GM12878 (cell line): ENCODE measurements around the gene CDK2. TPM values are rescaled to one million over a fixed set of nuclear protein-coding genes. Genes with fewer than 3 reads are reported as not detected.
A peak's percentile ranks its signal among the peaks of the same experiment; 100 is the strongest.

ENCODE experiments used
- ATAC-seq: fragments of 200-7000 bp; cut with Tn5 transposase; 3 replicates; pipeline ENCODE4 v1.9.1; 2020; ENCODE audit warnings: mild to moderate bottlenecking, moderate library complexity
- BruUV-seq: library from RNA; stranded (reverse); fragments of 400-500 nt; replicated peaks from 2 replicates; lab custom pipeline; 2021; lab: Mats Ljungman, UMichigan
- CTCF ChIA-PET: fragments of 300-600 bp; sonication (Branson Sonifier 250); formaldehyde crosslinking; extraction: SDS; loops from one replicate; lab custom pipeline; 2021; ENCODE audit warnings: inconsistent platforms; lab: Yijun Ruan, JAX
- POLR2A ChIA-PET: fragments of 350-600 bp; formaldehyde crosslinking; extraction: SDS; loops from one replicate; lab custom pipeline; 2021; ENCODE audit warnings: inconsistent platforms; lab: Charles Lee
- RAD21 ChIA-PET: fragments of 300-600 bp; sonication (Branson Sonifier 250); formaldehyde crosslinking; loops from one replicate; lab custom pipeline; 2023; ENCODE audit warnings: antibody characterized with exemption; ENCODE audit not compliant: unreplicated experiment; lab: Charles Lee
- SMC1A ChIA-PET: fragments of 300-600 bp; sonication (Branson Sonifier 250); formaldehyde crosslinking; loops from one replicate; lab custom pipeline; 2023; ENCODE audit not compliant: unreplicated experiment, uncharacterized antibody; lab: Charles Lee
- DNase-seq: peaks from one replicate; pipeline ENCODE4 v3.0.0-alpha.2; 2011; ENCODE audit warnings: low read depth, low spot score
- FAIRE-seq: peaks from 3 replicates; lab custom pipeline; 2011; peaks lifted over from hg19 to GRCh38; lab: Jason Lieb, UNC
- H2AFZ ChIP-seq: 2 replicates; pipeline ENCODE4 v1.6.0; 2011; ENCODE audit warnings: low read depth, low read length, control low read depth; ENCODE audit not compliant: control insufficient read depth
- H3K27ac ChIP-seq: 2 replicates; pipeline ENCODE4 v1.5.1; 2011; ENCODE audit warnings: control low read depth; ENCODE audit not compliant: control insufficient read depth, insufficient read depth
- H3K27me3 ChIP-seq, 2 experiments: replicated peaks in 1 of 2; 2 replicates each; pipeline versions ENCODE4 v1.6.0 to v1.6.1; 2011; ENCODE audit warnings: low read length in 1 of 2; ENCODE audit not compliant: control insufficient read depth in 2 of 2, insufficient read depth in 2 of 2
- H3K36me3 ChIP-seq, 2 experiments: 2 replicates each; pipeline ENCODE4 v1.5.1; 2011; ENCODE audit warnings: low read length in 1 of 2; ENCODE audit not compliant: control insufficient read depth in 2 of 2, insufficient read depth in 2 of 2
- H3K4me1 ChIP-seq: 2 replicates; pipeline ENCODE4 v1.6.1; 2011; ENCODE audit warnings: mild to moderate bottlenecking, low read length, moderate library complexity, mixed read lengths; ENCODE audit not compliant: control insufficient read depth, insufficient read depth
- H3K4me2 ChIP-seq: 2 replicates; pipeline ENCODE4 v1.6.0; 2011; ENCODE audit warnings: control low read depth; ENCODE audit not compliant: control insufficient read depth, insufficient read depth
- H3K4me3 ChIP-seq: fragments of 200-600 bp; sonication (generic); 2 replicates; pipeline ENCODE4 v1.5.1; 2016
- H3K79me2 ChIP-seq: 2 replicates; pipeline ENCODE4 v1.6.0; 2011; ENCODE audit warnings: low read length; ENCODE audit not compliant: control insufficient read depth, insufficient read depth
- H3K9ac ChIP-seq: 2 replicates; pipeline ENCODE4 v1.8.0; 2011; ENCODE audit warnings: low read length, control low read depth, mixed read lengths; ENCODE audit not compliant: control insufficient read depth, insufficient read depth
- H3K9me3 ChIP-seq: replicated peaks from 3 replicates; pipeline ENCODE4 v1.5.1; 2011; ENCODE audit warnings: mild to moderate bottlenecking, low read length; ENCODE audit not compliant: control insufficient read depth, insufficient read depth
- H4K20me1 ChIP-seq: 2 replicates; pipeline ENCODE4 v1.6.0; 2011; ENCODE audit not compliant: control insufficient read depth, insufficient read depth
- ATF7 ChIP-seq: fragments of 450-650 bp; IDR thresholded peaks from 2 replicates; pipeline ENCODE4 v1.6.1; 2016; ENCODE audit warnings: low read depth, mild to moderate bottlenecking
- CBFB ChIP-seq: IDR thresholded peaks from 2 replicates; pipeline ENCODE4 v1.6.1; 2016; ENCODE audit warnings: antibody characterized with exemption, low read depth
- CHD2 ChIP-seq: IDR thresholded peaks from 2 replicates; pipeline ENCODE4 v1.6.1; 2011; ENCODE audit warnings: low read depth, low read length, improper control_type of control experiment, borderline replicate concordance
- CREB1 ChIP-seq: IDR thresholded peaks from 2 replicates; pipeline ENCODE4 v1.6.1; 2012; ENCODE audit warnings: low read depth, mild to moderate bottlenecking, inconsistent platforms
- CREM ChIP-seq: IDR thresholded peaks from 2 replicates; pipeline ENCODE4 v1.6.1; 2014; ENCODE audit warnings: antibody characterized with exemption, low read depth
- GABPA ChIP-seq: IDR thresholded peaks from 2 replicates; pipeline ENCODE4 v1.6.1; 2014; ENCODE audit warnings: antibody characterized with exemption, low read depth, mild to moderate bottlenecking, inconsistent platforms
- GATAD2B ChIP-seq: fragments of 450-650 bp; conservative IDR thresholded peaks from 2 replicates; pipeline ENCODE4 v1.6.1; 2017; ENCODE audit warnings: low read depth, mild to moderate bottlenecking, moderate library complexity
- HDGF ChIP-seq: fragments of 450-650 bp; IDR thresholded peaks from 2 replicates; pipeline ENCODE4 v1.6.1; 2016; ENCODE audit warnings: antibody characterized with exemption
- IKZF1 ChIP-seq: fragments of 450-650 bp; conservative IDR thresholded peaks from 2 replicates; pipeline ENCODE4 v1.6.1; 2017; ENCODE audit warnings: antibody characterized with exemption, mild to moderate bottlenecking
- MEF2B ChIP-seq: fragments of 450-650 bp; IDR thresholded peaks from 2 replicates; pipeline ENCODE4 v1.6.1; 2018; ENCODE audit warnings: mild to moderate bottlenecking, moderate library complexity; ENCODE audit not compliant: partially characterized antibody, poor library complexity, severe bottlenecking
- MTA2 ChIP-seq: fragments of 450-650 bp; IDR thresholded peaks from 2 replicates; pipeline ENCODE4 v1.6.1; 2016; ENCODE audit warnings: low read depth, mild to moderate bottlenecking, moderate library complexity
- MXI1 ChIP-seq: fragments of 150-350 bp; IDR thresholded peaks from 2 replicates; pipeline ENCODE4 v1.6.1; 2011; ENCODE audit warnings: low read depth, mild to moderate bottlenecking, inconsistent platforms, low read length, improper control_type of control experiment
- NBN ChIP-seq: fragments of 450-650 bp; IDR thresholded peaks from 2 replicates; pipeline ENCODE4 v1.6.1; 2016
- NFYB ChIP-seq: IDR thresholded peaks from 2 replicates; pipeline ENCODE4 v1.6.1; 2011; ENCODE audit warnings: low read depth, mild to moderate bottlenecking, low read length, improper control_type of control experiment, moderate library complexity; ENCODE audit not compliant: insufficient read depth
- POU2F2 ChIP-seq: IDR thresholded peaks from 3 replicates; pipeline ENCODE4 v1.6.1; 2011; ENCODE audit warnings: low read depth, mild to moderate bottlenecking, low read length, borderline replicate concordance
- RB1 ChIP-seq: fragments of 450-650 bp; formaldehyde crosslinking; IDR thresholded peaks from 2 replicates; pipeline ENCODE4 v1.6.1; 2017; ENCODE audit warnings: mild to moderate bottlenecking, borderline replicate concordance
- RELA ChIP-seq: fragments of 450-650 bp; IDR thresholded peaks from 2 replicates; pipeline ENCODE4 v1.8.0; 2014; ENCODE audit warnings: borderline replicate concordance; ENCODE audit not compliant: partially characterized antibody
- SIN3A ChIP-seq: IDR thresholded peaks from 2 replicates; pipeline ENCODE4 v1.6.1; 2012; ENCODE audit warnings: low read depth, low read length, improper control_type of control experiment
- SMAD1 ChIP-seq: fragments of 450-650 bp; IDR thresholded peaks from 2 replicates; pipeline ENCODE4 v1.6.1; 2018; ENCODE audit warnings: mild to moderate bottlenecking, low read depth; ENCODE audit not compliant: partially characterized antibody
- TBL1XR1 ChIP-seq: IDR thresholded peaks from 2 replicates; pipeline ENCODE4 v1.6.1; 2012; ENCODE audit warnings: low read depth, low read length, improper control_type of control experiment
- TCF12 ChIP-seq: IDR thresholded peaks from 2 replicates; pipeline ENCODE4 v1.6.1; 2011; ENCODE audit warnings: low read depth, mild to moderate bottlenecking, low read length
- YBX1 ChIP-seq: fragments of 450-650 bp; IDR thresholded peaks from 2 replicates; pipeline ENCODE4 v1.6.1; 2016; ENCODE audit warnings: antibody characterized with exemption
- ZBED1 ChIP-seq: IDR thresholded peaks from 2 replicates; pipeline ENCODE4 v1.6.1; 2016; ENCODE audit warnings: borderline replicate concordance
- WGBS: methylation state at CpG from one replicate; pipeline ENCODE4 v1.1.6; 2016; ENCODE audit warnings: low lambda C conversion rate; ENCODE audit not compliant: insufficient replicate concordance, insufficient coverage; ENCODE audit errors: missing lambda C conversion rate; 5-methylcytosine and 5-hydroxymethylcytosine counted together
- in situ Hi-C: fragments of 300-500 bp; cut with MboI; formaldehyde crosslinking; loops from 9 replicates; pipeline ENCODE4 v1.14.3; 2018; ENCODE audit warnings: mixed read lengths
- intact Hi-C: fragments of 100-400 bp; cut with micrococcal nuclease; formaldehyde crosslinking; loops from one replicate; pipeline ENCODE4 v1.14.2; 2022; ENCODE audit not compliant: unreplicated experiment
- polyA plus RNA-seq, 11 experiments: library from polyadenylated mRNA; depleted of rRNA in 4 of 11; unstranded in 6 of 11; stranded (reverse) in 5 of 11; fragments of >200 nt; fragmentation: Nextera tagmentation in 4 of 11; fragmentation: Illumina TruSeq in 1 of 11; extraction: Ambion mirVana in 4 of 11; extraction: Trizol in 1 of 11; gene quantifications; 1 replicate in 1 of 11; 2 replicates in 10 of 11; pipeline versions ENCODE4 v1.2.1 to v1.2.3, GENCODE V29; 2011 to 2016; ENCODE audit warnings: inconsistent platforms in 2 of 11, missing spikeins in 2 of 11, low read depth in 1 of 11
- total RNA-seq, 4 experiments: library from RNA; depleted of rRNA in 3 of 4; stranded (reverse); fragments of >200 nt in 3 of 4; fragmentation: Illumina TruSeq in 1 of 4; extraction: Trizol in 1 of 4; gene quantifications; 2 replicates each; pipeline versions ENCODE4 v1.2.1 to v1.2.3, GENCODE V29; 2013 to 2021
- TF ChIP-seq, protein P1 (sequence below): fragments of 450-650 bp; formaldehyde crosslinking; IDR thresholded peaks from 2 replicates; pipeline ENCODE4 v1.4.0; 2022; ENCODE audit warnings: mild to moderate bottlenecking, moderate library complexity

The CDK2 gene
- total and polyA plus RNA-seq, 10 of the 15 experiments (the other 5 are each of a cell fraction or from before 2014, with no cell fraction given), result 13.1 to 138 (median 82.2) TPM

DNA sequence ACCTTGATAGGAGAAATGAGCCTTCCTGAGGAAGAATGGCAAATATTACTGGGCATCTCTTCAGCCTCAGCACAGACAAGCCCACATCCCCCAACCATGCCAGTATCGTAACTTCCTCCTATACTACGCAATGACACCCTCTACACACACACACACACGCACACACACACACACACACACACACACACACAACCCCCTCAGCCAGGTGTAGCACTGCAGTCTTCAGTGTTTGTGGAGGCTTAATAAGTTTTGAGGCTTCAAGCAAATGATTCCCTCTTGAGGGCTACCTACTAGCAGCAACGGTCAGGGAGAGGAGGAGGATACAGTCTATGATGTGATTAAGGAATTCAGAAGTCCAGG, 34.1 kb upstream of the CDK2 start:
- Histone ChIP-seq H4K20me1 (no peaks in the 10 kb centered on the region), H3K27ac (peak overlapping the region; percentile 83), H3K4me3 (peak overlapping the region; percentile 99), H3K79me2 (peaks cover 26% of the 10 kb centered on the region), H3K9ac (peak overlapping the region; percentile 72), H3K36me3 (peaks cover 0 to 5% of the 10 kb centered on the region in 2 experiments; a peak in 2 of 4 replicates), H3K4me2 (peak overlapping the region; percentile 79), H3K9me3 (no peaks in the 10 kb centered on the region), H3K4me1 (peaks cover 8% of the 10 kb centered on the region; the same call in 1 of the 2 replicates), H2AFZ (peak overlapping the region; percentile 53), H3K27me3 (no peaks in the 10 kb centered on the region)
- SMC1A ChIA-PET, result interaction anchor here (1.0 to 3.4 kb wide), 11 partner anchors 9 to 227 kb away, joined by 3 to 12 read pairs (median 4); partner anchors contain the start of genes ORMDL2, RAB5B and SARNP
- POLR2A ChIA-PET, result interaction anchor here (0.8 to 7.3 kb wide), 13 partner anchors 13 to 203 kb away, joined by 3 to 66 read pairs (median 4); partner anchors contain the start of genes CD63 and RAB5B
- 0% methylated on average over 4 of the region's 4 CpGs for WGBS
- DNase-seq (no peak), ATAC-seq (peak; percentile 31), FAIRE-seq (peak; percentile 7)
- in situ Hi-C loops (no loop called here), intact Hi-C loops (no loop called here)
- CTCF ChIA-PET, result interaction anchor here (1.1 to 4.5 kb wide), 9 partner anchors 7 to 203 kb away, joined by 3 to 37 read pairs (median 4); partner anchors contain the start of gene SUOX
- RAD21 ChIA-PET, result interaction anchor here (1.1 to 5.3 kb wide), 9 partner anchors 8 to 194 kb away, joined by 3 to 25 read pairs (median 10); partner anchors contain the start of genes ORMDL2, RAB5B, SARNP and SUOX
- BruUV-seq, result no TSS peak
- TF ChIP-seq GATAD2B, result no peak
- 0 out of 2 replicates have a peak, but pooled peaks have one; percentile 18 for TF ChIP-seq TCF12
- TF ChIP-seq MXI1, result peak; percentile 36; the same call in 1 of the 2 replicates
- TF ChIP-seq GABPA, result peak; percentile 70
- TF ChIP-seq NFYB, result no peak
- peak; percentile 49; the same call in 1 of the 2 replicates for TF ChIP-seq CHD2
- peak; percentile 78; the same call in 1 of the 2 replicates for TF ChIP-seq ZBED1
- TF ChIP-seq MEF2B, result peak; percentile 7
- TF ChIP-seq YBX1, result no peak
- peak; percentile 88 for TF ChIP-seq CREB1
- TF ChIP-seq TBL1XR1, result no peak
- peak; percentile 90; the same call in 1 of the 2 replicates for TF ChIP-seq HDGF
- peak; percentile 89 for TF ChIP-seq CREM
- TF ChIP-seq CBFB, result no peak
- TF ChIP-seq IKZF1, result 0 out of 2 replicates have a peak, but pooled peaks have one; percentile 34
- peak; percentile 43; the same call in 1 of the 3 replicates for TF ChIP-seq POU2F2
- TF ChIP-seq ATF7, result peak; percentile 84
- TF ChIP-seq, protein P1, sequence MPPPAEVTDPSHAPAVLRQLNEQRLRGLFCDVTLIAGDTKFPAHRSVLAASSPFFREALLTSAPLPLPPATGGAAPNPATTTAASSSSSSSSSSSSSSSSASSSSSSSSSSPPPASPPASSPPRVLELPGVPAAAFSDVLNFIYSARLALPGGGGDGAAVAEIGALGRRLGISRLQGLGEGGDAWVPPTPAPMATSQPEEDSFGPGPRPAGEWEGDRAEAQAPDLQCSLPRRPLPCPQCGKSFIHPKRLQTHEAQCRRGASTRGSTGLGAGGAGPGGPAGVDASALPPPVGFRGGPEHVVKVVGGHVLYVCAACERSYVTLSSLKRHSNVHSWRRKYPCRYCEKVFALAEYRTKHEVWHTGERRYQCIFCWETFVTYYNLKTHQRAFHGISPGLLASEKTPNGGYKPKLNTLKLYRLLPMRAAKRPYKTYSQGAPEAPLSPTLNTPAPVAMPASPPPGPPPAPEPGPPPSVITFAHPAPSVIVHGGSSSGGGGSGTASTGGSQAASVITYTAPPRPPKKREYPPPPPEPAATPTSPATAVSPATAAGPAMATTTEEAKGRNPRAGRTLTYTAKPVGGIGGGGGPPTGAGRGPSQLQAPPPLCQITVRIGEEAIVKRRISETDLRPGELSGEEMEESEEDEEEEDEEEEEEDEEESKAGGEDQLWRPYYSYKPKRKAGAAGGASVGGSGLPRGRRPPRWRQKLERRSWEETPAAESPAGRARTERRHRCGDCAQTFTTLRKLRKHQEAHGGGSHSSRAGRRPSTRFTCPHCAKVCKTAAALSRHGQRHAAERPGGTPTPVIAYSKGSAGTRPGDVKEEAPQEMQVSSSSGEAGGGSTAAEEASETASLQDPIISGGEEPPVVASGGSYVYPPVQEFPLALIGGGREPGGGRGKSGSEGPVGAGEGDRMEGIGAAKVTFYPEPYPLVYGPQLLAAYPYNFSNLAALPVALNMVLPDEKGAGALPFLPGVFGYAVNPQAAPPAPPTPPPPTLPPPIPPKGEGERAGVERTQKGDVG (CRISPR knock-in tag), result no peak
- TF ChIP-seq RB1, result peak; percentile 61; the same call in 1 of the 2 replicates
- TF ChIP-seq NBN, result peak; percentile 96
- TF ChIP-seq SMAD1, result peak; percentile 27
- no peak for TF ChIP-seq RELA
- TF ChIP-seq SIN3A, result 0 out of 2 replicates have a peak, but pooled peaks have one; percentile 33
- TF ChIP-seq MTA2, result peak; percentile 55; the same call in 1 of the 2 replicates
